ENCODE measurements around the gene DDX10.

DDX10 gene

DNA sequence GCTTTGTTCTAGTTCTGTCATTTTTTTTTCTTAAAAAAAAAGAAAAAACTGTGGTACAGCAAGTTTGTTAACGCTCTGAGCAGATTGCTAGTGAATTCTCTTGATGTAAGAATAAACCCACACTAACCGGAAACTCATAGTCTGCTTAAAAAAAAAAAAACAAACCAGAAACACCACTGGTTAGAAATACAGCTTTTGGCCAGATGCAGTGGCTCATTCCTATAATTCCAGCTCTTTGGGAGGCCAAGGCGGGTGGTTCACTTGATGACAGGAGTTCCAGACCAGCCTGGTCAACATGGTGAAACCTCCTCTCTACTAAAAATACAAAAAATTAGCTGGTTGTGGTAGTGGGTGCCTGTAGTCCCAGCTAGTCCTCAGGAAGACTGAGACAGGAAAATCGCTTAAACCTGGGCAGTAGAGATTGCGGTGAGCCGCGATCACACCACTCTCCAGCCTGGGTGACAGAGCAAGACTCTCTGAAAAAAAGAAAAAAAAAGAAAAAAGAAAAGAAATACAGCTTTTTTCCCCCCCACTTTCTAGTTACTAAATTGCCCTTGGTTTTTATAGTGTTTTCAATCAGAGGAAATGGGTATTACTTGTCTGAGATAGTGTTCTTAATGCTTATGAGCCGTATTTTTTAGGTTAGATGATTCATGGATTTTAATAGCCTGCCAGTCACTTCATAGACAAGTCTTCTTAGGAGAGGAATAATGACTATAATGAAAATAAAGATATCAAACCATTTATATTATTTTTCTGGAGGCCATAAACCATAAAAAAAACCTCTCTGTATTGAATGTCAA, 222.8 kb downstream of the DDX10 start:
- H3K36me3 ChIP-seq = no peaks in the 10 kb centered on the region
- H3K4me3 ChIP-seq (ENCODE audit: low read depth in 1 of 2, low read length in 1 of 2) = no peak overlapping the region
- no peaks in the 10 kb centered on the region for H3K27me3 ChIP-seq
- H3K9me3 ChIP-seq = no peaks in the 10 kb centered on the region
- no peak overlapping the region for H3K27ac ChIP-seq
- H3K4me1 ChIP-seq (ENCODE audit: control insufficient read depth in 1 of 2, insufficient read depth in 1 of 2, low read depth in 1 of 2, low read length in 1 of 2) = no peaks in the 10 kb centered on the region
- TF ChIP-seq, protein P1, sequence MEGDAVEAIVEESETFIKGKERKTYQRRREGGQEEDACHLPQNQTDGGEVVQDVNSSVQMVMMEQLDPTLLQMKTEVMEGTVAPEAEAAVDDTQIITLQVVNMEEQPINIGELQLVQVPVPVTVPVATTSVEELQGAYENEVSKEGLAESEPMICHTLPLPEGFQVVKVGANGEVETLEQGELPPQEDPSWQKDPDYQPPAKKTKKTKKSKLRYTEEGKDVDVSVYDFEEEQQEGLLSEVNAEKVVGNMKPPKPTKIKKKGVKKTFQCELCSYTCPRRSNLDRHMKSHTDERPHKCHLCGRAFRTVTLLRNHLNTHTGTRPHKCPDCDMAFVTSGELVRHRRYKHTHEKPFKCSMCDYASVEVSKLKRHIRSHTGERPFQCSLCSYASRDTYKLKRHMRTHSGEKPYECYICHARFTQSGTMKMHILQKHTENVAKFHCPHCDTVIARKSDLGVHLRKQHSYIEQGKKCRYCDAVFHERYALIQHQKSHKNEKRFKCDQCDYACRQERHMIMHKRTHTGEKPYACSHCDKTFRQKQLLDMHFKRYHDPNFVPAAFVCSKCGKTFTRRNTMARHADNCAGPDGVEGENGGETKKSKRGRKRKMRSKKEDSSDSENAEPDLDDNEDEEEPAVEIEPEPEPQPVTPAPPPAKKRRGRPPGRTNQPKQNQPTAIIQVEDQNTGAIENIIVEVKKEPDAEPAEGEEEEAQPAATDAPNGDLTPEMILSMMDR (IDR thresholded peaks at IDR 0.05) = no peak

DNA sequence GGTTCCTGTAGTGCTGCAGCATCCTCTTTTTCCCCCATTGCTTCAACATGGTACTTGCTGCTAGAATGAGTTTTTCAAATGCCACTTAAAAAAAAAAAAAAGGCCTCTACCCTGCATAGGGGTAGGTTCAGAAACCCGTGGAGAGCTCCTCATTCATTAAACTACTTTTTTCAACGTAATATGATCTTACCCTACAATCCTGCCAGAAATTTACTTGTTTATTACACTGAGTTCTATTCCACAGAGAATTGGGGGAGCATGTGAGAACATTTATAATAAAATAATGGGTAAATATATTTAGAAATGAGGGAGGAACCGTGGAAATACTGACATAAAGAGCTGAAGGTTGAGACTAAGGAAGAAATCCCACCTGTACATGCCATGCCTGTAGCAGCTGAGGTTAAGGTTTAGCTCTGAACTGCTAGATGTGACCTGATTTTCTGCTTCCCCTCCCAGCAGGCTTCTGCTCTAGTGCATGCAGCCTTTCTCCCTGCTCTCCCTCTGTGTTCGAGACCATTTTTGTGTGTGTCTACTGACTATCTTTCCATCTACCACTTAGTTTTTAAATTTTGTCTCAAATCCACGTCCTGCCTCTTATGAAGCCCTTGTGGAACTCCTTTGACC, 225.7 kb downstream of the DDX10 start:
- Histone ChIP-seq H3K27me3 (no peaks in the 10 kb centered on the region), H3K4me3 (ENCODE audit: low read depth in 1 of 2, low read length in 1 of 2) (no peak overlapping the region), H3K9me3 (no peaks in the 10 kb centered on the region), H3K27ac (no peak overlapping the region), H3K4me1 (ENCODE audit: control insufficient read depth in 1 of 2, insufficient read depth in 1 of 2, low read depth in 1 of 2, low read length in 1 of 2) (no peaks in the 10 kb centered on the region), H3K36me3 (no peaks in the 10 kb centered on the region)
- TF ChIP-seq, protein P1 (IDR thresholded peaks at IDR 0.05) = no peak

- no peaks in the 10 kb centered on the region for H3K4me1 ChIP-seq (ENCODE audit: control insufficient read depth in 1 of 2, insufficient read depth in 1 of 2, low read depth in 1 of 2, low read length in 1 of 2)
- H3K9me3 ChIP-seq = no peaks in the 10 kb centered on the region
- H3K27ac ChIP-seq = no peak overlapping the region
- TF ChIP-seq, protein P1 (IDR thresholded peaks at IDR 0.05) = no peak
- H3K36me3 ChIP-seq = no peaks in the 10 kb centered on the region
- H3K27me3 ChIP-seq = no peaks in the 10 kb centered on the region
- no peak overlapping the region for H3K4me3 ChIP-seq (ENCODE audit: low read depth in 1 of 2, low read length in 1 of 2)
Measured at GRCh38 chr11:108891143-108891542, 226.3 kb downstream of the DDX10 start.

GRCh38 chr11:108891909-108892511, 227.1 kb downstream of the DDX10 start:
- Histone ChIP-seq H3K4me3 (ENCODE audit: low read depth in 1 of 2, low read length in 1 of 2) (no peak overlapping the region), H3K27me3 (no peaks in the 10 kb centered on the region)
- TF ChIP-seq, protein P1 (IDR thresholded peaks at IDR 0.05) = no peak

DNA sequence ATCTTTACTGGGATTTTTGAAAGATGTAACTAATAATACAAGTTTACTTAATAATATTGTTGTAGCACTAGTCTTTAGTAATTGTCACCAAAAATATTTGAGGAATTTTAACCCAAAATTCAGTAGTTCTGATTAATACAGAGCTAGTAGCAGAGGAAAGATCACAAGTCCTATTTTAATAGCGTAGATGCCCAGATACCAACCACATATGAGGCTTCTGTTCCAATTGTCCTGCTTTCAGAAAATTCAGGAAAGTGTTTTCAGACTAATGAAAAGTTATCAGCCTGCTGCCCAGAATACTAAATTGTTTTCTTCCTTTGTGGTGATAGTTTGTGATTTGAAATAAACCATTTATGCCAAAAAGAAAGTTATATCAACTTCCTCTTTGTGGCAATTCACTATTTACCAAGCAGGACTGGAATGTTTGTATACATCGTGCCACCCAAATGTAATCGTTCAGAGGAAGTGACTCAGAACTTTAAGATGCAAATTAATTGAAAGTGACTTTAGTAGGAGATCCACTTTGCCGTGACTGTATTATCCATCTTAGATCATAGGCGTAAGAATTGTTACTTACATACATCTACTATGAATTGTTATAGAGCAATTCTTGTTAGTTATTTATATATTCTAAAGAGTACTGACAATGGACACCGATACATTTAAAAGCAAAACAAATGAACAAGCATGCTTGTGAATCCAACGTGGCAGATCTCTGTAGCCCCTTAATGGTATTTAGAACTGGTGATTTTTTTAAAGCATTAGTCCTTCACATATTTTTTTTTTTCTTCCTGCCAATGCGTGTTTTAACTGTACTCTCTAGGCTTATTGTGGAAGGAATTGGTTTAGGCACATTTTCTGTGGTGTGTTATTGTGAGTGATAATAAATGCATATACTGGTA, 231.0 kb downstream of the DDX10 start:
- H3K36me3 ChIP-seq = no peaks in the 10 kb centered on the region
- no peaks in the 10 kb centered on the region for H3K9me3 ChIP-seq
- H3K27ac ChIP-seq = no peak overlapping the region
- H3K4me3 ChIP-seq (ENCODE audit: low read depth in 1 of 2, low read length in 1 of 2) = no peak overlapping the region
- H3K4me1 ChIP-seq (ENCODE audit: control insufficient read depth in 1 of 2, insufficient read depth in 1 of 2, low read depth in 1 of 2, low read length in 1 of 2) = no peaks in the 10 kb centered on the region
- H3K27me3 ChIP-seq = no peaks in the 10 kb centered on the region
- TF ChIP-seq, protein P1 (IDR thresholded peaks at IDR 0.05) = no peak

More at GRCh38 chr11:108891909-108892511, 227.1 kb downstream of the DDX10 start:
- Histone ChIP-seq H3K36me3 (no peaks in the 10 kb centered on the region), H3K9me3 (no peaks in the 10 kb centered on the region), H3K27ac (no peak overlapping the region), H3K4me1 (ENCODE audit: control insufficient read depth in 1 of 2, insufficient read depth in 1 of 2, low read depth in 1 of 2, low read length in 1 of 2) (no peaks in the 10 kb centered on the region)
